HG03342 (cell line): ENCODE data around the gene ZSWIM5.
"Not testable (repeated sequence)": the region's sequence is repeated elsewhere in the genome, so short reads cannot be mapped to it uniquely, and the experiment has no call there.

ENCODE experiments used
- ATAC-seq: cut with Tn5 transposase; IDR thresholded peaks from one replicate; pipeline ENCODE4 v1.9.1; 2021; ENCODE audit warnings: mild to moderate bottlenecking, moderate library complexity; ENCODE audit not compliant: unreplicated experiment

The ZSWIM5 gene

GRCh38 chr1:45205011-45205909, 1.1 kb downstream of the ZSWIM5 start:
- ATAC-seq: no peak

GRCh38 chr1:45200906-45201500, 5.4 kb downstream of the ZSWIM5 start:
- no peak for ATAC-seq

DNA sequence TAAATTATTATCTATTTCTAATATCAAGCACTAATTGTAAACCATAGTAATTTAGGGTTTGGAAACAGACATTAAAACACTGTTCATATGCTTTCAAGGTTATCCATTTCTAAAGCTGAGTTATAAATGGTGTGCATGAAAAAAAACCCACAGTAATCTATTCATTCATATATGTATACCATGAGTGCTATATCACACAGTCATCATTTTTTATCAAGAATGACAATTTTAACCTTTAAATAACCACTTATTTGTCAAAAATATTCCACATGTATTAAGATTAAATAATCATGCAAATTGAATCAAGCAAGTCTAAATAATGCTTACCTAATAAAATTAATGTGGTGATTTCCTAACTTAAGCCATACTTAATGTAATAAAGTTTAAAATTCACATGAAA, 6.0 kb downstream of the ZSWIM5 start:
- ATAC-seq: no peak

GRCh38 chr1:45198185-45198584, 8.2 kb downstream of the ZSWIM5 start:
- ATAC-seq: no peak

DNA sequence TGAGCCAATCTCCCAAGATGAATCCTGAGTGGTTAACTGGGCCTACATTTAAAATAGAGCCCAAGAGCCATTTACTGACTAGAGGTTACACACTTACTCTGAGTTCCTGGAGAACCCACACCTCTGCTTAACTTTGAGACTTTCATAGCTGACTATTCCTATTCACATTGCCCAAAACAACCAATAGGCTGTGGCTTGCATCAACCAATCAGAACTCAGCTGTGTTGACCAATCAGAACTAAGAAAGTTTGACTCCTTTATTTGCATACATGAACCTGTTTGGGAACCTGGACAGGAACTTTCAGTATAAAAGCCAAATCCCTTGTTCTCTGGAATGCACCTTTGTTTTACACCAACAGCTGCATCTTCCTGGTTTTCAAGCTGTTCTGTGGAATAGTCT, 9.5 kb downstream of the ZSWIM5 start:
- no peak for ATAC-seq

DNA sequence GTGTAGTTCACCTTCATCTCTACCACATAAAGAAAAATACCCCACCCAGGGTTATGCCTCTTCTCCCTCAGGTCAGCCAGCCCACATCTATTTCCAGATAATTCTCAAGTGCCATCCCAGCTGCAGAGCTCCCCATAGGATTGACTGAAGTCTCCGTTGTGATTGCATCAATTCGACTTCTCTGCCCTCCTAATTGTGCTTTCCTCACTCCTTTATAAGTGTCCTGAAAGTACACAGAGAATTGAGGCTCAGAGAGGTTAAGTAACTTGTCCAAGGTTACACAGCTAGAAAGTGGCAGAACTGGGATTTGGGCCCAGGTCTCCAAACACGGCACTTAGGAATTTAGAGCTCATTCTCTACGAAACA, 15.0 kb downstream of the ZSWIM5 start:
- ATAC-seq: no peak

DNA sequence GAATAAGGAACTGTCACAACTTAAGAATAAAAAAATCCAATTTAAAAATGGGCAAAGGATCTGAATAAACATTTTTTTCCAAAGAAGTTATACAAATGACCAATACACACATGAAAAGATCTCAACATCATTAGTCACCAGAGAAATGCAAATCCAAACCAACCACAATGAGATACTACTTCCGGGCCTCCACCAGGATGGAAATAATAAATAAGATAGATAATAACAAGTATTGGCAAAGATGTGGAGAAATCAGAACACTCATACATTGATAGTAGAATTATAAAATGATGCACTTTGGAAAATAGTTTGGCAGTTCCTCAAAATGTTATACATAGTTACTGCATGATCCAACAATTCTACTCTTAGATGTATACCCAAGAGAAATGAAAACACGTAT, 18.7 kb downstream of the ZSWIM5 start:
- ATAC-seq: no peak

GRCh38 chr1:45179918-45180519, 26.4 kb downstream of the ZSWIM5 start:
- not testable (repeated sequence) for ATAC-seq

GRCh38 chr1:45177452-45177851, 29.0 kb downstream of the ZSWIM5 start:
- ATAC-seq: no peak

DNA sequence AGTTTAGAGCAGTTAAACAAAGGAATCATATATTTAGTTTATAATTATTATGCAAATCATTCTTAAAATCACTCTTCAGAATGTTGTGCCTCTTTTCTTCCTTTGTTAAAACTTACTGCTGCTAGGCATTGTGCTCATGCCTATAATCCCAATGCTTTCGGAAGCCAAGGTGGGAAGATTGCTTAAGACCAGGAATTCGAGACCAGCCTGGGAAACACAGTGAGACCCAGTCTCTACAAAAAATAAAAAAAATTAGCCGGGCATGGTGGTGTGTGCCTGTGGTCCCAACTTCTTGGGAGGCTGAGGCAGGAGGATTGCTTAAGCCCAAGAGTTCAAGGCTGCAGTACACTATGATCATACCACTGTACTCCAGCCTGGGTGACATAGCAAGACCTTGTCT, 33.6 kb downstream of the ZSWIM5 start:
- no peak for ATAC-seq

DNA sequence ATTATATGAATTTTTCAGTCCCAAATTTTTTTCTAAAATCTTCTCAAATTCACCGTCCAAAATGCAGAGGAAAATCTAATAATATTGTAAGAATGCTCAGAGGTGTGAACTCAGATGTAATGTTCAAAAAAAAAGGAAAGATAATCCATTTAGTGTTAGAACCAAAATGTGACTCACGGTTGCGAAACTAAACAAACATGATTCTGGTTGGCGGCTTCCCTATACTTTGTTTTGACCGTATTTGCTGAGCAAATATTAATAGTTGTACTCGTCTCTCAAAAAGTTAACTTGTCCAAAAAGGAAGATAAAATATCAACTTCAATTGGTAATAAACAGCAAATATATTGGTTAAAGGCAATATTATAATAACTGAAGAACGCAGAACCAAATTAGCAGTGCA, 34.4 kb downstream of the ZSWIM5 start:
- no peak for ATAC-seq

DNA sequence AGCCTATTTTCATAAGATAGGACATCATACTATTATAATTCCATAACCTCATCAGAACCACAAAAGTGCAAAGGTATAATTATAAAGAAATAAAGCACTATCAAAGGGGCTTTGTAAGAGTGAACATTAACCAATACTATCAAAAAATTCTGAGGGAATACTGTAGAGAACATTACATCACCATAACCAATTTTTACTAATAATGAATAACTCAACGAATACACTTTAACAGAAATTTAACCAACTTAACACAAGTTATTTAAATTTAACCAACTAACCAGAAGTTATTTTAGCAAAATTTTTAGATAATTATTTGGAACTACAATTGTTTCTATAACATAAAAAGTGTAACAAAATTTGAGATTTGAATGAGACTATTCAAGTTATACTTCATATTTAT, 34.8 kb downstream of the ZSWIM5 start:
- ATAC-seq: no peak

- no peak for ATAC-seq
Observed at GRCh38 chr1:45170151-45170742, 36.2 kb downstream of the ZSWIM5 start.

GRCh38 chr1:45167947-45168346, 38.5 kb downstream of the ZSWIM5 start:
- ATAC-seq: not testable (repeated sequence)

DNA sequence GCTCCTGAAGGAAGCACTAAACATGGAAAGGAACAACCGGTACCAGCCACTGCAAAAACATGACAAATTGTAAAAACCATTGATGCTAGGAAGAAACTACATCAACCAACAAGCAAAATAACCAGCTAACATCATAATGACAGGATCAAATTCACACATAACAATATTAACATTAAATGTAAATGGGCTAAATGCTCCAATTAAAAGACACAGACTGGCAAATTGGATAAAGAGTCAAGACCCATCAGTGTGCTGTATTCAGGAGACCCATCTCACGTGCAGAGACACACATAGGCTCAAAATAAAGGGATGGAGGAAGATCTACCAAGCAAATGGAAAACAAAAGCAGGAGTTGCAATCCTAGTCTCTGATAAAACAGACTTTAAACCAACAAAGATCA, 42.1 kb downstream of the ZSWIM5 start:
- ATAC-seq: not testable (repeated sequence)

DNA sequence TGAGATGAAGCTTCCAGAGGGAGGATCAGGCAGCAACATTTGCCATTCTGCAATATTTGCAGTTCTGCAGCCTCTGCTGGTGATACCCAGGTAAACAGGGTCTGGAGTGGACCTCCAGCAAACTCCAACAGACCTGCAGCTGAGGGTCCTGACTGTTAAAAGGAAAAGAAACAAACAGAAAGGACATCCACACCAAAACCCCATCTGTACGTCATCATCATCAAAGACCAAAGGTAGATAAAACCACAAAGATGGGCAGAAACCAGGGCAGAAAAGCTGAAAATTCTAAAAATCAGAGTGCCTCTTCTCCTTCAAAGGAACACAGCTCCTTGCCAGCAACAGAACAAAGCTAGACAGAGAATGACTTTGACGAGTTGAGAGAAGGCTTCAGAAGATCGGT, 43.3 kb downstream of the ZSWIM5 start:
- ATAC-seq: not testable (repeated sequence)

DNA sequence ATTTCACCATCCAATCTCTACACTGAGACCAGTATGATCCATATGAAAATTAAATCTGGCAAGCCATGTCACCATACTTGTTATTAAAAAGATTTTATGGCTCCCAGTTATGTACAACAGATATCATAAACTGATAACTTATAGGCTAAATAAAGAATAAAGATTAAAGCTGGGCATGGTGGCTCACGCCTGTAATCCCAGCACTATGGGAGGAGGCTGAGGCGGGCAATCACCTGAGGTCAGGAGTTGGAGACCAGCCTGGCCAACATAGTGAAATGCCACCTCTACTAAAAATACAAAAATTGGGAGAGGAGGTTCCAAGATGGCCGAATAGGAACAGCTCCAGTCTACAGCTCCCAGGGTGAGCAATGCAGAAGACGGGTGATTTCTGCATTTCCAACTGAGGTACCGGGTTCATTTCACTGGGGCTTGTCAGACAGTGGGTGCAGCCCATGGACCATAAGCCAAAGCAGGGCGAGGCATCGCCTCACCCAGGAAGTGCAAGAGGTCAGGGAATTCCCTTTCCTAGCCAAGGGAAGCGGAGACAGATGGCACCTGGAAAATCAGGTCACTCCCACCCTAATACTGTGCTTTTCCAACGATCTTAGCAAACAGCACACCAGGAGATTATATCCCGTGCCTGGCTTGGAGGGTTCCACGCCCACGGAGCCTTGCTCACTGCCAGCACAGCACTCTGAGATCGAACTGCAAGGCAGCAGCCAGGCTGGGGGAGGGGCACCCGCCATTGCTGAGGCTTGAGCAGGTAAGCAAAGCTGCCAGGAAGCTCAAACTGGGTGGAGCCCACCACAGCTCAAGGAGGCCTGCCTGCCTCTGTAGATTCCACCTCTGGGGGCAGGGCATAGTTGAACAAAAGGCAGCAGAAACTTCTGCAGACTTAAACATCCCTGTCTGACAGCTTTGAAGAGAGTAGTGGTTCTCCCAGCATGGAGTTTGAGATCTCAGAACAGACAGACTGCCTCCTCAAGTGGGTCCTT, 44.1 kb downstream of the ZSWIM5 start:
- ATAC-seq: not testable (repeated sequence)

DNA sequence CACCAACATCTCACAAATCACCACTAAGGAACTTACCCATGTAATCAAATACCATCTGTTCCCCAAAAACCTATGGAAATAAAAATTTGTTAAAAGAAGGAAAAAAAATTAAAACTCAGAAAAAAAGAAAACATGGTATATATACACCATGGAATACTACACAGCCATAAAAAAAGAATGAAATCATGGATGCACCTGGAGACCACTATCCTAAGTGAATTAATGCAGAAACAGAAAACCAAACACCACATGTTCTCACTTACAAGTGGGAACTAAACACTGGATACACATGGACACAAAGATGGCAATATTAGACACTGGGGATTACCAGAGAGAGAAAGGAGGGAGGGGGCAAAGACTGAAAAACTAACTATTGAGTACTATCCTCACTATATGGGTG, 50.4 kb downstream of the ZSWIM5 start:
- no peak for ATAC-seq

DNA sequence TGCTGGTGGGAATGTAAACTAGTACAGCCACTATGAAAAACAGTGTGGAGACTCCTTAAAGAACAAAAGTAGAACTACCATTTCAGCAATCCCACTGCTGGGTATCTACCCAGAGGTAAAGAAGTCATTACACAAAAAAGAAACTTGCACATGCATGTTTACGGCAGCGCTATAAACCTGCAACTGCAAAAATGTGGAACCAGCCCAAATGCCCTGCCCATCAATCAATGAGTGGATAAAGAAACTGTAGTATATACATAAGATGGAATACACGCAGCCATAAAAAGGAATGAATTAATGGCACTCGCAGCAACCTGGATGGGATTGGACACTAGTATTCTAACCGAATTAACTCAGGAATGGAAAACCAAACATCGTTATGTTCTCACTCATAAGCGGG, 51.0 kb downstream of the ZSWIM5 start:
- no peak for ATAC-seq

DNA sequence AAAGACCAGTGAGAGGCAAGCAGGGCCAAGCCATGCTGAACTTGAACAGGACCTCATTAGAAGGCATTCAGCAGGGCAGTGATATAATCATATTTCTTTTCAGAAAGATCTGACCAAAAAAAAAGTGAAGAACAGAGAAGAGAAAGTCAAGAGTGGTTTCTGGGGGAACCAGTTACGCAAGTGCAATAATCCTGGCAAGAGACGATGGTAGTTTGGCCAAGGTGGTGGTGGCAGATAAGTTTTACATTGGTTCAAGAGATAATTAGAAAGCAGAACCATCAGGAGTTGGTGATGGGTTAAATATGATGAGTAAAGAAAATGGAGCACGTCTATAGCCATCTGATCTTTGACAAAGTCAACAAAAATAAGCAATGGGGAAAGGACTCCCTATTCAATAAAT, 54.3 kb downstream of the ZSWIM5 start:
- no peak for ATAC-seq
